COLO829 (cell line): Measurements from ENCODE around the gene NOL4L.
A peak's percentile ranks its signal among the peaks of the same experiment; 100 is the strongest.

Experiments used
- DNase-seq: peaks from one replicate; pipeline ENCODE4 v3.0.0; 2012; ENCODE audit warnings: low spot score

The NOL4L gene

GRCh38 chr20:32560989-32561830 is 23.9 kb downstream of the NOL4L start:
- no peak for DNase-seq

DNA sequence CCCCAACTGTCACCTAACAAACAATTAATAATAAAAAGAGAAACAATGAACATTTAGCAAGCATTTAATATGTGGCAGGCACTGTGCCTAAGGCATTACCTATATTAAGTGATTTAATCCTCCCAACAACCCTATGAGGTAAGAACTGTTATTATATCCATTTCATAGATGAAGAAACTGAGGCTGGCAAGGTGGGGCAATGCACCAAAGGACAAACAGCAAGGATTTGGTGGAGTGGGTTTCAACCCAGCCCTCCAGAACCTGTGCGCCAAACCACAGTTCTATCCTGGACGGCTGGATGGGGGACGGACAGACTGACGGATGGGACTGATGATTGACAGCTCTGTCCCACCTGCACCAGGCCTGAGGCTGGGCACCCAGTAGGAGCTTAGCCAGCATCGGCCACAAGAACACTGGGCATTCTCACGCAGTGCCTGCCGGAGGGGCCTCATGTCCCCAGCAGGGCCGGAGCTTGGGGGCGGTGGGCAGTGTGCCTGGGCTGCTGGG is 24.6 kb downstream of the NOL4L start:
- DNase-seq = no peak

DNA sequence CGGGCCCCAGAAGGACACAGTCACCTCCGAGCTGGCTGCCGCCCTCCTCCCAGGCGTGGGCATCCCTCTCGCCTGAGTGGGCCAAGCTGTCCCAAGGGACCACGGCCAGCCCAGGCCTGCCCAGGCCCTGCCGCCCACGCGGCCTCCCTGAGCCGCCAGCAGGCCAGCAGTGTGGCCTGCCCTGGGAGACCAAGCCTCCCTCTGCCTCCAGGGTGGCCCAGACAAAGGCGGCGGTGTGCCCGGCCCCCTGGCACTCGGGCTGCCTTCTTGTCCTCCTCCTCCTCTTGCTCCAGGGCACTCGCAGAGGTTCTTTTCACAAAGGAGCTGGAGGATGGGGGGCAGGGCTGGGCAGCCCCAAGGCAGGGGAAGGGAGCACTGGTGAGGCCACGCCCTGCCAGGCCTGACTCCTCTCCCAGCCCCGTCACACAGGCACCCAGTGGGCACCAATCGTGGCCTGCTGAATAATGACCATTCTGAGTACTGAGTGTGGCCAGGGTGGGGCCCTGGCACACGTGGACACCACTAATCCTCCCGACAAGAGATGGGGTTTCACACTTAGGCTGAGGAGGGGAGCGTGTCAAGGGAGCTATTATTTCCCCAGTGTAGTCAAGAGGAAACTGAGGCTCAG is 25.3 kb downstream of the NOL4L start:
- DNase-seq = peak; percentile 77

DNA sequence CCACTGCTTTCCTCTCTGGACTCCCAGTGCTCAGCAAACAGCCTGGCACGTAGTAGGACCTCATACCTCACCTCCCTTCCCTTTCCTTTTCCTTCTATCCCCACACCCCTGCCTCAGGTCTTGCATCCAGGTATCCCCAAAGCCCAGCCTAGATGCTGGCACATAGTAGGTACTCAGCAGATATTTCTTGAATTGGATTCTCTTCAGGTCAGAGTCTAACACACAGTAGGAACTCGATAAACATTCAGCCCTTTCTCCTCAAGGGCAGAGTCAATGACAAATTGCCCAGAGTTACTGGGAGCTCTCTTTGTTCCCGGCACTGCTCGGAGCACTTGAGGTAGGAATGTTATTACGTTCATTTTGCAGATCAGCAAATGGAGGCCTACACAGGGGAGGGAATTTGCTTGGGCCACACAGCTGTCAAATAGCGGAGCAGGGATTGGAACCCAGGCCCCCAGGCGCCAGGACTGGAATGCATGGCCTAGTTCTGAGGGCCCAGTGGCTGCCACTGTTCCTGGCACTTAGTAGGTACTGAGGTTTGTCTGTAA is 25.9 kb downstream of the NOL4L start:
- DNase-seq = no peak

- no peak for DNase-seq
These were observed 26.6 kb downstream of the NOL4L start for GRCh38 chr20:32558526-32558925.

- DNase-seq = no peak
These were observed 27.8 kb downstream of the NOL4L start for GRCh38 chr20:32557319-32557718.

DNA sequence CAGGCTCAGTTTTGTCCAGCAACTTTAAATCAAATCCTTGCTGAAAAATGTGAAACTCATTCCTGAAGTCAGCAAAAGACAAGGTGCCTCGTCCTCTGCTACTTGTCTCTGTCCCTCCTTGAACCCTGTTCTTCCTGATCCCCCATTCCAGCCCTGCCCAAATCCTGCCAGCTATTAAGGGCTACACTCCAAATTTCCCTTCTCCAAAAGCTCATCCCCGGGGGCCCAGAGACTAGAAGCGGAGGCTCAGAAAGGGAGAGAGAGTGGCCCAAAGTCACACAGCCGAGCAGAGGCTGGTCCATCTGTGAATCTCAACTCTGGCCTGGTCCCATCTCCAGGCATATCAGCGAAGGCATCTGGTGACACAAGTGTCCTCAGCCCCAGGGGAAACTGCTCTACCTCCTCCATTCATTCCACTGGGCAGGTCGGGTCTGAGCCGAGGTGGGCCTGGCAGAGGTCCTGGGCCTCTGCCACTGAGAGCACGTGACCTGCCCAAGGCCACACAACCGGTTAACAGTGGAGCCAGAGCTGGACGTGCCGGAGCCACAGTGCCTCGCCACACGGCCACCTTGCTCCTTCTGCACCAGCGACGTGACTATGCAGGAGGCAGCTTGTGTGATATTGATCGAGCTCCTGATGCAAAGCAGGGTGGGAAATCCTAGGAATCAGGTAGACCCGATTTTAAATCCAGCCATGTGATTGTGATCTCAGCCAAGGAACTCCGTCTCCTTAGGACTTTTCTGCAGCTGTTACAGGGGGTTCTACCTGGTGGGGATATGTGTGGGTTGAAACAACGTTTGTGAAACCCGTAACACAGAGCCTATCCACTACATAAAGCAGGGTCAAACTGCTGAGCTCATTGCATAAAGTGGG is 28.6 kb downstream of the NOL4L start:
- no peak for DNase-seq

- no peak for DNase-seq
These were observed 29.5 kb downstream of the NOL4L start for GRCh38 chr20:32555584-32555983.

DNA sequence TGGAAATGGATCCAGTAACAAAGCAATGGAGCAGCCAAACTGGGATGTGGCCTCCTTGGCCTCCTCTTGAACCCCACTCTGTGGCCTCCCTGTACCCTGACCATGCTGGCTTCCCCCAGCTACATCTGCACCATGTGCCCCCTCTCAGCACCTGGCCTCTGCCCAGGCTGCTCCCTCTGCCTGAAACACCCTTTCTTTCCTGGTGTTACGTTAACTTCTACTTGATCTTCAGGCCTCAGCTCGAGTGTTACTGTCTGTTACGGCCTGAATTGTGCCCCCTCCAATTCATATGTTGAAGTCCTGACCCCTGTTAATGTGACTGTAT is 30.2 kb downstream of the NOL4L start:
- no peak for DNase-seq

GRCh38 chr20:32553618-32554017 is 31.5 kb downstream of the NOL4L start:
- no peak for DNase-seq

GRCh38 chr20:32551693-32552092 is 33.4 kb downstream of the NOL4L start:
- DNase-seq = no peak

DNA sequence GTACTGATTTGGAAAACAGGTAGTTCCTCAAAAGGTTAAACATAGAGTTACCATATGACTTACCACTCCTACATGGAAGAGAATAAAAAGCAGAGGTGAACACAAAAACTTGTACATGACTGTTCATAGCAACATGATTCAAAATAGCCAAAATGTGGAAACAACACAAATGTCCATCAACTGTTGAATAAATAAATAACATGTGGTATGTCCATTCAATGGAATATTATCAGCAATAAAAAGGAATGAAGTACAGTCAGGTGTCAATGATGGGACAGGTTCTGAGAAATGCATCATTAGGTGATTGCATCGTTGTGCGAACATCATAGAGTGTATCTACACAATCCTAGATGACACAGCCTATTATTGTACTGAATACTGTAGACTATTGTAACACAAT is 35.3 kb downstream of the NOL4L start:
- no peak for DNase-seq

- no peak for DNase-seq
These were observed 37.4 kb downstream of the NOL4L start for GRCh38 chr20:32547753-32548034.

GRCh38 chr20:32546918-32547752 is 38.0 kb downstream of the NOL4L start:
- DNase-seq = no peak

GRCh38 chr20:32544893-32545840 is 40.0 kb downstream of the NOL4L start:
- DNase-seq = no peak

GRCh38 chr20:32544260-32544722 is 40.8 kb downstream of the NOL4L start:
- DNase-seq = no peak

DNA sequence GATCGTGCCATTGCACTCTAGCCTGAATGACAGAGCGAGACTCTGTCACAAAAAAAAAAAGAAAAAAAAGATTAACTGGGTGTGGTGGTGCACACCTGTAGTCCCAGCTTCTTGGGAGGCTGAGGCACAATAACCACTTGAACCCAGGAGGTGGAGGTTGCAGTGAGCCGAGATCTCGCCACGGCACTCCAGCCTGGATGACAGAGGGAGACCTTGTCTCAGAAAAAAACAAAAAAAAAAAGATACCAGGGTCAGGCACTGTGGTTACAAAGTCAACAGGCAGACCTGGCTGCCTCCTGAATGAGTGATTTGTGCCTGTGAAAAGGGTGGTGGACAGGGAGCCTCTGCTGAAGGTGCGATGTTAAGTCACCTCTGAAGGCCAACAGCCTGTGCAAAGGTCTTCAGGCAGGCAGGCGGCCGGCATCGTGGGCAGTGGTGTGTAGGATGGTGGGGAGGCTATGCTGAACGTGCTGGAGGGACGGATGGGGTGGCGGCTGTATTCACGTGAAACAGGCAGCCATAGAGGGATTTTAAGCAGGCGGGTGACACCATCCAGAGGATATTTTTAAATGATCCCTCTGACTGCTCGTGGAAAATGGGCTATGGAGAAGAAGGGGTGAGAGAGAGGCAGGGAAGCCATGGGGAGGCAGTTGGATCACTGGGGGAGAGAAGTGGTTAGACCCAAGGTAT is 41.4 kb downstream of the NOL4L start:
- no peak for DNase-seq

- no peak for DNase-seq
These were observed 42.9 kb downstream of the NOL4L start for GRCh38 chr20:32542259-32542615.

DNA sequence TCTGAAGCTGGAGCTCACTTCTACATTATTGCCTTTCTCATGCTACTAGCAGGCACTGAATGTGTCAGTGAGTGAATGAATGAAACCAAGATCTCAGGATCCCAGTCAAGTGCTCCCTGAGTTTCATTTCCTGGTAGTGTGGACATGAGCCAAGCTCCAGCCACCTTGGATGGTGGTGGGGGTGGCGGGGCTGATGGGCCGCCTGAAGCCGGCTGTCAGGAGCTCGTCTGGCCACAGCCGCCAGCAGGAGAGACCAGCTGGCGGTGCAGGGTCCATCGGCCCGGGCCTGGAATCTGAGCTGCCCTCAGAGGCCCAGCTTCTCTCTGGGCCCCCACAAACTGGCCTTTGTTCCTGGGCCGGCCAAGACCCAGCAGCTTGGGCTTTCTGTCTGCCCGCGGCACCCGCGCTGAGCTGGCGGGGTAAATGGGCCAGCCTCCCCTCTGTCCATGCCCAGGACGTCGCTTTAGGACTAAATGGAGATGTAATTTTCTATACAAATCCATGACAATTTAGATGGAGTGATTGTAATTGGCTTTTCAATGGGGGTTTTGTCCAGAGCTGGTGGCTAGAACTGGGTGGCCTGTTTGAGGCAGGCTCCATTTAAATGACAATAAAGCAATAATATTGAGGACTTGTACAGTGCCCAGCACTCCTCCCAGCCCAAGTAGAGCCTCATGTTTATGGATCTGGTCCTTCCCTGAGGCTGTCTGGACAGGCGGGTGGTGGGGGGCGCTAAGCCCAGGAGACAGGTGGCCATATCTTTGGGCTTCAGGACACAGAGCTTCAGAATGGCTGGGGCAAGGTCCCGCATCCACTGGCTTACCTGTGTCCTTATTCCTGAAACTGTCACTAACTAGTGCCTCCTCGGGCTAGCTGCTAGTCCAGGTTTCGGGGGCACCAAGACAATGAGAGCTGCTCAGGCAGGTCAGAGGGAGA is 43.5 kb downstream of the NOL4L start:
- DNase-seq = no peak
